ENCODE results near the gene CATSPER3.

Gene CATSPER3

DNA sequence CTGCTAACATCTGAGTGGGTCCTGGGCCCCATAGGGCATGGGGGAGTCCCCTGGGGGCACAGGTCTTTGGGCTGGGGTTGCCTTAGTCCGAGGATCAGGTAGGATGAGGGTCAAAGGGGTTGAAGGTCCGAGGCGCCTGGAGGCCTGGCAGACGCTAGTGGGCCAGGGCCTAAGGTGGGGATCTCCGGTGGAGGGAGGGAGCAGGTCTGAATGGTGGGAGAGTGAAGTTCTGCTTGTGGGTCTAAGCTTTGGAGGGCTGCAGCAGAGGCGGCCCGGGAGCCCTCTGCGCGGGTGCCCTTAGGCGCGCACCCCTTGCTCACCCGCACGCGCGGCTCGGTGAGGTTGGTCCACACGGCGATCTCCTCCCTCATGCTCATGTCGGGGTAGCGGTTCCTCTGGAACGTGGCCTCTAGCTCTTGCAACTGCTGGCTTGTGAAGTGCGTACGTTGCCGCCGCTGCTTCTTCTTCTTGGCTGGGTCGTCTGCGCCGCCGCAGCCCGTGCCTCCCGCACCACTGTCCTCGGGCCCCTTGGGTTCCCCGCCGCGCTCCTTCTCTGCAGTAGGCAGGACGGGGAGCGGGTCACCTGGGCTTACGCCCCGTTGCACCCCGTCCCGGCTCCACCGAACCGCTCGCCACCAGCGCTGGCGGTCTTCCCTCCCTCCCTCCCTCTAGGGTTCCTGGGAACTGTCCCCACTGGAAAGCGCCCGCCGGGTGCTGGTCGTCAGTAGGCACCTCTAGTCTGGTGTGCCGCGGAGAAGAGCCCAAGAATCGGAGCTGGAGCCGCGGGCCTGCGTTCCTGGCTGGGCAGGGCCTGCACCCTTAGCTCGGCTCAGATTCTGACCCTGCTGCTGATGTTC lies 63.5 kb downstream of the CATSPER3 start:
- DNase-seq = peak; percentile 27

DNA sequence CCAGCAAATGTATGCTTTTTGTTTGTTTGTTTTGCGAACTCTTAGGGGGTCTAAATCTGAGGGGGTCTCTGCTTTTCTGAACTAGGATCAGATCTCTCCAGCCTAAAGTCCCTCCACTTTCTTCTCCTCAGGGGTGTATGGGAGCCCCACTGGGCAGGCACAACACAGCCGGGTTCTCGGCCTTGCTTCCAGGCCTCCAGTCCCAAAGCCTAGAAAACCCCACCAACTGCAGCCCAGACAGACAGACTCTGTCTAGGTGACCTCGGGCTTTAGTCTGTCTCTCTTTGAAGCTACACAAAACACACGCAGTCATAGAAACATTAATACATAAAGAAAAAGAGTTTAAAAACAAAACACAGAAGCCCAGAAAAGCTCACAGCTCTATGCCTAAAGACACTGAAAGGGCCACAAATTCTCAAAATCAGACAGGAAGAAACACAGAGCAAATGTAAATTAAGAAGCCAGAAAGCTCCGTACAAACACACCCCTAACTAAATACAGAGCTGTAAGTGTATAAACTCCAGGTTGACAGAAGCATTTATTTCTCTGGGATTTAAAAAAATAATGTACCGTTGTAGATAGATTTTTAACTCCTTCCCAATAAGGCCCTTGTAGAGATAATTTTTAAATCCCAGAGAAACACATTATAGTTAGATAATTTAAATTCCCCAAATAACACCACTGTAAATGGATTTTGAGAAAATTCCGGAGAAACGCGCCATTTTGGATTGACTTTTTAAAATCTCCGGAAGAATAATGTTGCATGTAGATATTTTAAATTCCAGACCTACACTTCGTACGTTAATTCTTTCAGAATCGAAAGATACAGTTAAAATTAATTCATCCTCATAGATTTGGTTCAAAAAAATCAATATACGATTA lies 64.3 kb downstream of the CATSPER3 start:
- peak; percentile 26 for DNase-seq

DNA sequence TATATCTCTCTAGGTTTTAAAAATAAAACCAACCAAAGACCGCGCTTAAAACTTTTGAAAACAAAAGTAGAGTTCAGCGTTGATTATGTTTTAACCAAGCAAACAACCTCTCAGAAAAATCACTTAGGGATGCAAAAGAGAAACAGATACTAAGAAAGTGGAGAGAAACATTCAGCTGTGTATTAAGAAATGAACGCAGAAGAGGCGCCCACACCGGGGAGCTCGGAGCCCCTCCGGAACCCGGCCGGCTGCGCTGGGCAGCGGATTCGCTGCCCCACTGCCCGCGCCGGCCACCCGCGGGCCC lies 64.9 kb downstream of the CATSPER3 start:
- no peak for DNase-seq

DNA sequence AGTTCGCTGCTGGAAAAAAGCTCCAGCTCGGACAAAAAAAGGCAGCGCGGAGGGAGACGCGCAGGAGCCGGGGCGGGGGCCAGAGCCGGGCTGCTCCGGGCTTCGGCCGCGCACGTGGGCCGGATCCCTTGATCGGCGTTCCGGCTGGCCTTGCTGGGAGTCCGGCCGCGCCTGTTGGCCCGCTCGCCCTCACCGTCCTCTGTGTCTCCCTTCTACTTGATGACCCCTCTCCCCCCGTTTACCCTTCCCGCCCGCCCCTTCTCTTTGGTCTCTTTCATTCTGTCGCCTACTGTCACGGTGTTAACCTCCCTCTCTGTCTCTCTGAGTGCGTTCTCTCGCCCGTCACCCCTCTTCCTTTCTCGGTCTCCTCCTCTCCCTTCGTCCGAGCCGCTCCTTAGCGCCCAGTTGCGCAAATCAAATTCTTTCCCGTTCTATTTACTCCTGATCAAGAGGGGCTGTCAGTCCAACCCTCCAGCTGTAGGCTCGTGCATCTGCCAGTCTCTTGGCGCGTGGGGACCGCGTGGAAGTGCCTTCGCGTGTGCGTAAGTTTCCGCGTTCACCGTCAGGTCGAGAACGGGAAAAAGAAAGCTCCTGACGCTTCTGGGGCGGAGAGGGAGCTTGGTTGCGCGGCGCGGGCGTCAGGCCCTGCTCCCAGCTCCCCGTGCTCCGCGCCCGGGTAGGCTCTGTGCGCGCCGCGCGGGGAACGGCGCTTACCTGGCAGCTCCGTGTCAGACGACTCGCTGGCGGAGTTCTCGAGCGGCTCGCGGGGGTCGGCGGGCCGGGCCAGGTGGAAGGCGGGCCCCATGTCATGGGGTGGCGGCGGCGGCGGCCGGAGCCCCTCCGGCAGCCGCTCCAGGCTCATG lies 65.5 kb downstream of the CATSPER3 start:
- peak; percentile 50 for DNase-seq

DNA sequence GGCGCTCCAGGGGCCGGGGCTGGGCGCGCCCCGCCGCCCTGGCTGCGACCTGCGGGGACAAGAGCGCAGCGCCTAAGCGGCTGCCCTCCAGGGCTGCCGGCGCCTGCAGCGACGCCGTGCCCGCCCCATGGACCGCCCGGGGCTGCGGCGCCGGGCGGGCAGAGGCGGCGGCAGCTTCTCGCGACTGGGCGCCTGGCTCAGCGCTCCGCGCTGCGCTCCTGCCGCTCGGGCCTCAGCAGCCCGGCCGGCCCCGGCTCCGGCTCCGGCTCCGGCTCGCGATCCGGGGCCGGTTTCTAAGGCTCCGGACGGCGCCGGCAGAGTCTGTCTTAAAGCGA lies 66.2 kb downstream of the CATSPER3 start, which contains the start of gene PITX1:
Gene PITX1 (minus strand): TSS at position 328 of the 335 bp plus-strand sequence. CDS start 347 bp downstream, outside the sequence.
- no peak for DNase-seq

DNA sequence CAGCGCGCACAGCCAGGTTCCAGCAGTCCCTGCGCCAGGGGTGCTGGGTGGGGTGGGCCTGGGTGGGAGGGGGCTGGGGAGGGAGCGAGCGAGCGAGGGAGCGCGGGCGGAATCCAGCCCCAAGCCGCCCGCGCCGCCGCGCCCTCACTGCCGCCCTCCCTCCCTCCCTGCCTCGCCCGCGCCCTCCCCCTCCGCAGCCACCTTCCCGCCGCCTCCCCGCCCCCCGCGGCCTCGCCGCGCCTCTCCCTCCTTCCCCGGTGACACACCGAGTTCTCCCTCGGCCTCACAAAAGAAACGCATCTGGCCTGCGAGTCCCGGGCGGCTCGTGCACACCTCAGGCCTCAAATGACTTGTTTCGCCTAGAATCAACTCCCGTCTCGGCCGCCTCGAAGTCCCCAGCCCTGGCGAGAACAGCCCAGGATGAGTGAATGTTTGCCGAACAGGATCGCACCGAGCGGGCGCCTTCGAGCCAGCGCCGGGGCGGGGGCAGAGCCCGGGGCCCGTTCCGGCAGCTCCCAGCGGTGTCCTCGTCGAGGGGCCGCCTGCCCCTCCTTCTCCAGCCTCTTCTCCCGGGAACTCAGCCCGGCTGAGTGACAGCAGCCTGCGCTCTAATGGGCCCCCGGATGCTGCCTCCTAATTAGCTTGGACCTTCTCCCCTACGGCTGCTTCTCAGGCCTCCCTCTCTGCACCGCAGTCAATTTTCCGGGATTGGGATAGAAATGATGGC lies 66.7 kb downstream of the CATSPER3 start:
- peak; percentile 81 for DNase-seq

DNA sequence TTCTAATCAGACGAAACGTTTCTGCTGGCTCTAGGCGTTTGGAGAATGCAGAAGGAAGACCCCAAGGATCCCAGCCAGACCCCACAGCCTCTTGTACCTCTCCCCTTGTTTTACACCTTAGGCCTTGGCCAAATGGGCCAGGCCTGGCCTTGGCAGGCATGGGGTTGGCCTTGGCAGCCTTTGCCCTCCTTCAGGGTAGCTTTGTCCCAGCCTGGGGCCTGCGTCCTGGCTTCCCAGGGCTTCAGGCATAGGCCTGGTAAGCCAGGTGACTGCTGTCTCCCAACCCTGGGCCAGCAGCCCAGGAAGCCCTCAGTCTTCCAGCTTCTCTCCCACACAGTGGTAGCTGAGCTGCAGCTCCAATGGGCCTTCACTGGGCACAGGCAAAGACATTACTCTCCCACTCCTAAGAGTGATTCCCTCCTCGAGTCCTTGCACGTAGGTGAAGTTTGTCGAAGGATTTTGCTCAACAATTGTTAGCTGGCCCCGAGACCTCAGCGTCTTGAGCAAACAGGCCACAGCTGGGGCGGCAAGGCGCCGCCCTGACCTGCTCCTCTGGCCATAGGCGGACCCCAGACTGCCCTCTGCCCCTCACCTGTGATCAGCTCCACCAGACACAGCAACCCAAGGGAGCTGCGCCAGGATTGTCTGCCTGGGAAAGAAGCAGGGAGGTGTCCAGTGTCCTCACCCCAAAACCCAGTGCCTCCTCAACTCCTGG lies 67.4 kb downstream of the CATSPER3 start:
- no peak for DNase-seq

DNA sequence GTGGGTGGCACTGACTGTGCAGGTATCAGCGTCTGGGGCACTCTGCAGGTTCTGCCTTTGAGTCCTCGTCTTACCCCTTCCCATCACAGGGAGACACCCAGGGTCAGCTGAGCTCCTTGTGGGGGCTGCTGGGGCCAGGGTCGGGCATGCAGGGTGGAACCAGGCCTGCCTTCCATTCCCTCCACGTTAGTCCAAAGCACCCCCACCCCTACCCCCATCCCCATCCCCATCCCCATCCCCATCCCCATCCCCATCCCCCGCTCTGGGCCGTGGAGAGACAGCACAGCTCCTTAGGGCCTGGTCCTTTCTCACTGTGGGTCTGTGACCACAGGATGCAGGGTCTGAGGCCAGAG lies 67.9 kb downstream of the CATSPER3 start:
- no peak for DNase-seq

DNA sequence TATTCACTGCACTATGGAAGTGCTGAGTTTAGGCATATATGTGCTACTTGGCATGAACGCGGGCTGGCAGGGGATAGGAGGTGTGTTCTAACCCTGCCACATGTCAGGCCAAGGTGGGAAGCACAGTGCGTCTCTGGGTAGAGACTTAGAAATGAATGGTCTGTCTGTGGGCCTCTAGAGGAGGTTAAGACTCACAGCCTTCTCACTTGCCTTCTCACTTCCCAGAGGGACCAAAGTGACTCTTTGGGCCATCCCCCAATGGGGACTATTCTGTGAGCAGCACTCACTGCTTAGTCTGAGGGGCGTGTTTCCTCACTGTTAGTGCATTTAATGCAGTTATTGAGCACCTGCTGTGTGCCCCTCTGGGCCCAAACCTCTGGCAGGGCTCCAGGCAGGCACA lies 68.7 kb downstream of the CATSPER3 start:
- no peak for DNase-seq

DNA sequence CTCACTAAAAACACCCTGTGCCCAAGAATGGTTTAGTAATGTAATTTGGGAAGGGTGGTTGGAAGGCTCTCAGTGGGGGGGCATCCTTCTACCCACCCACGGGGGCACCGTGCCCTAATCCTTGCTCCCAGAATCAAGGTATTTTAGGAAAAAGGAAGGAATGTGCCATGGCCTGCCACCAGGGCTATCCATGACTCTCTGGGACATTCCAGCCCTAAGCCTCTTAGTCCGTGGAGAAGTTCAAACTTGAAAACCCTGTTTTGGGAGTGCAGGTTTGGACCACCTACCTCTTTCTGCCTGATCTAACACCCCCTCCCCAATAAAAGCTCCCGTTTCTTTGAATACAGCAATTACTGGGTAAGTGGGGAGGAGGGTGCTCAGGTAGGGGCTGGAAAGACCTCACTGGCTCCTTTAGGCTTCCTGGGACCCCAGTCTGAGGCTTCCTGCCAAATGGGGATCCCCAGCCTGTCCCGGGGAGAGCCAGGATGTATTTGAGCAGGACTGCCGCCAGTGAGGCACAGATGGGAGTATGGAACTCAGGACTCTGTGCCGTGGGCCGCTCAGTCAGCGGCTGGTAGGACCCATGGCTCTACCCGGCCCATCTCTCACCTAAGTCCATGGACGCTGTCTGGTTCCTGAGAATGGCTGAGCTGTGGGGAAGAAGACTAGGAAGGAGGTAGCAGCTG lies 70.0 kb downstream of the CATSPER3 start:
- no peak for DNase-seq

DNA sequence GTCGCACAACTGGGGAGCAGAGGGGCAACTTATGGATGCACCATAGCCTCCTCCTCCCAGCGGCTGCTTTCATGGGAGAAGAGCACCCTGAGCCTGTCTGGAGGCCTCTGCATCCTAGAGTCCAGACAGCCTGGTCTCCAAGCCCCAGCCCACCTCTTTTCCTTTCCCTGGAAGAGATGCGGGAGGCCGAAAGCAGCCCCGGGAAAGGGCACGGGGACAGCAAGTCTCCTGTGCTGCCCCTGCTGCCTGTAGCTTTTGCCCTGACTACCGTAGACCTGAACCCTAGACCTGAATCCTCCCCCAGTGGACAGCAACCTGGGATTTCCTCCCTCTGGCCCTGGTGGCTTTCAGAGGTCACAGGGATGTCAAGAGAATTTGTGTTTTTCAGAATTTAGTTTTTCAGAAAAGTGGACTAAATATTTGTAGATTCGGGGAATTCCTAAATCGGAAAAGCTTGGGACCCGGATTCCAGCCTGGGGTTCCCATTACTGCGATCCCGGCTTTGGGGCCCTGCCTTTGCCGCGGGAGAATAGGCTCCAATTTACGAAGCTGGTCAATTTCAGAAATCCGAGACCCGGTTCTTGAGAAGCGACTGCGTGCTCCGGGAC lies 70.6 kb downstream of the CATSPER3 start:
- DNase-seq = no peak

DNA sequence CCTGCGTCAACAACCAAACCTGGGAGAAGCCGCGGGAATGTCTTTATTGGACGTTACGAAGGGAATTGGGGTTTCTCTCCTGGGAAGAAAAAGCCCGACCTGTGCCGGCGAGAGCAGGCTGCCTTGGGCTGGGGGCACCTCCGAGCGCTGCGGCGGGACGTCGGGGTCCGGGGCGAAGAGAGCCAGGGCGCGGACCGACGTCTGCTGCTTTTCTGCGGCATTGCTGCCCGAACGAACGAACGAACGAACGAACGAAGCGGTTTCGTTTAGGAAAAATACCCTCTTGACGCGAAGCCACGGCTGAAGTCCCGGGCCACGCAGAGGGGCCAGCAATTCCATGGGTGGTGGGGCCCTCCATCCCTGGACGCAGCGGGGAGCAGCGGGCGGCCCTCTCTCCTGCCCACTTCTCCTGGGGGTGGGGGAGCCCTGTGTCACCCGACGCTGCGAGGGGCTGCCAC lies 71.1 kb downstream of the CATSPER3 start:
- no peak for DNase-seq

DNA sequence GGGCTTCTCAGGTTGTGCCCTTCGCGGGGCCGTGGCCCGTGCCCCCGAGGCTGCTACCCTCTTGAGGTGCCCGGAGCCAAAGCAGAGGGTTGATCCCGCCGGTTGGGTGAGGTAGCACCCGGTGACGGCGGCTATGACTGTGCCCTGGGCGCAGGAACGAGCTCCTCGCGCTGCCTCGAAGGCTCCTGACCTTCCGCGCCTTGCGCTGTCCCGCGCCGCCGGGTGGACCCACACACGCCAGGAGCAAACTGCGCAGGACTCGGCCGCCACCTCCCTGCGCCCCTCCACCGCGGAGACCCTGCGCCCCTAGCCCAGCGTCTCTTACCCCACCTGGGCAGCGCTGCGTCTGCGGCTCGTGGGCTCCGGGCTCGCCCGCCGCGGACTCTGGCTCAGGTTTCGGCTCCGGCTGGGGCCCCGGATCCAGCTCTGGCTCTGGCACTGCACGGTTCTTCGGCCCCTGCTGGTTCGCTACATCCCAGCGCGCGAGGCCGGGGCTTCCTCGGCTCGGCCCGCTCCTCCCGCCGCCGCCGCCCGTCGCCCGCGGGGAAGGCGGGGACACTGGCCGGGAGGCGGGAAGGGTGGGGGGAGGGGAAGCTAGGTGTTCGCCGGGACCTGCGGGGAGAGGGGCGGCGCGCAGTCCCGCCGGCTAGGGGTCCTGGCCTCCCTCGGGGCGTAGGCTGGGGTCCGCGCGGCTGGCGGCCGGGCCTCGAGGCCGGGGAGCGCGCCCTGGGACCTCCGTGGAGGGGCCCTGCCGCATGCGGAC lies 71.7 kb downstream of the CATSPER3 start:
- no peak for DNase-seq

DNA sequence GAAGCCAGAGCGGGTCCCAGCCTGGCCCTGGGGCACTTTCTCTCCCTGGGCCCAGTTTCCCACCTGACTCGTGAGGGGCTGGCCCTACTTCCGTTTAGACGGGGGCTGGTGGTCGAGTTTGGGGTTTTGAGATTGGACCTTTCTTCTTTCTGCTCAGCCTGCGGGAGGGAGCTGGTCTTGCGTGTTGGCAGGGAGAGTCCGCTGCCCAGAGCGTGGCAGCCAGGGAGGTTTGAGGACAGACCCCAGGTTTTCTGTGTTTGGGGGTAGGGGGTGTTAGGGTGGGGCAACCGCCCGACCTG lies 72.3 kb downstream of the CATSPER3 start:
- DNase-seq = no peak

DNA sequence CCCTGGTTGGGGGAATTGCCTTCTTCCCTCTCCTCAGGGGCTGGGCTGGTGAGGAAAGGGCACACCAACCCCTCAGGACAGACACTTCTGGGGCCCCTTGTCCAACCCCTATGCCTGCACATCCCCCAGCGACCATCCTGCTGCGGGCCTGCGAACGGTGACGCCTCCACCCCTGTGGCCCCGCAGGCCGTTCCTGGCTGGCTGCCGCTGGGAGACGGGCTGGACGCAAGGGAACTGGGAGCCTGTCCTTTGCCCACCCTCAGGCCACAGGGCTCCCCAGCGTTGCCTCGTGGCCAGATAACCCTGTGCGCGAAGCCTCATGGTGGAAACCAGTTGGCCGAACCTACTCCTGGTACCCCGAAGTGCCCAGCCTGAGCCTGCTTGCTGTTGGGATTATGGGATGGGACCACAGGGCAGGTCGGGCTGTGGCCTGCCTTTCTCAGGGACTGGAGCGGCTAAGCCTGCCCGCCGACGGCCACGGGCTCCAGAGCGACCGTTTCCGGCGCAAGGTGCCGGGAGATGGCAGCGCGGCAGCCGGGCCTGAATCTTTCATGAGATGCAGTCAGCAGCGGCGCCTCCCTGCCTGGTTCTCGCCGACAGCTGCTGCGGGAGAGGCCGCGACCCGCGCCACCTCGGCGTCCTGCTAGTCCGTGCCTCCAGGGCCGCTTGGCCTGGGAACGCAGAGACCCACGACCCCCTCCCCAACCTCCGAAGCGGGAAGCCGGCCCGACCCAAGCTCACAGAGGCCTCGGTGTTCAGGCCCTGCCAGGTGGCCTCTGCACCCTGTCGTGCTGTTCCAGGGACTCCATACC lies 72.8 kb downstream of the CATSPER3 start:
- no peak for DNase-seq

DNA sequence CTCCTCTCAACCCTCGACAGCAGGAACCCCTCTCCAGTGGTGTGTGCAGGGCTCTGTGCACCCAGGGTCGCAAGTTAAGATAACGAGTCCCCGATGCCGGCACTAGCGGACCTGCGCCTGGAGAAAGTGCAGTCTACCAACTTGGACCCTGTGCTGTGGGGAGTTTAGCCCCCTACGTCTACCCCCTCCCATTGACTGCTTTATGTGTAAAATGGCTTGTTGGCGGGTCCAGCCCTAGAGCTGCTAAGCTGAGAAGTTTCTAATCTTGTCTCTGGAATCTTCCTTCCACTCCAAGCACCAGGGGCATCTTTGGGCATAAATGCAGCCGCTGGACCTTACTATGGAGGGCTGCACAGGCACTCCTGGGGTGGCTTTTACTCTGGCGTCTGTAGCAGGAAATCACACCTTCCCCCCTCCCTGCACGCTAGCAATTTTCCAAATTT lies 73.5 kb downstream of the CATSPER3 start:
- no peak for DNase-seq

DNA sequence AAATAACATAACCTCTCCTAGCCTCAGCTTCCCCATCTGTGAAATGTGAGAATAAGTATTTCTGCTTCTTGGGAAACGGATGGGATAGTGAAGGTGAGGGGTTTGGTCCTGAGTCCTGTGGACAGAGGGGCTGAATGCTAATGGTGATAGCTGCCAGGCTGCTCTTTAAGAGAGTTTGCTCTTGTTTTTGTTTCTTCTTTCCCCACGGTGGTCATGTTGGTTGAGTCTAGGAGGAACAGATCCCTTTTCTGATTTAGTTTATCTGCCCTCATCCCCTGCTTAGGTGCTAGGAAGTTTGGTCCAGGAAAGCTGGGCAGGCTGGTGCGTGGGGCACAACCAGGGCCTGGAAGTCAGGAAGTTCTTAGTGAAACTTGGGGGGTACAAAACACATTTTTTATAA lies 74.0 kb downstream of the CATSPER3 start:
- DNase-seq = no peak

DNA sequence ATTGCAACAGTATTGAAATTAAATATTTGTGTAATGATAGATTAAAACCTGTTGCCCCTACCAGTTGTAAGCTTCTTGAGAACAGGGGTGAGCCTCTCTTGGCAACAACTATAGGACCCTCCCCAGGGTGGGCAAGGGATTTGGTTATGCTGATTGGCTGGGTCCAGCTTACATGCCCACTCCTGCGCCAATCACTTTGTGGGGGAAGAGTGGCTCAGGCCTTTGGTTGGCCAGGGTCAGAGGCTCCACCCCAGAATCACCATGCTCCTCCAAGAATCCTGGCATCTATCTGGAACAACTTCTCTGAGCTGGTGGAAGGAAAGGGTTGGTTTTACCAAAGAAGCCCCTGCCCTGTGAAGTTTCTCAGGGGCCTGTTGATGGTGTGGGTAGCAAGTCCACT lies 74.9 kb downstream of the CATSPER3 start:
- DNase-seq = no peak

DNA sequence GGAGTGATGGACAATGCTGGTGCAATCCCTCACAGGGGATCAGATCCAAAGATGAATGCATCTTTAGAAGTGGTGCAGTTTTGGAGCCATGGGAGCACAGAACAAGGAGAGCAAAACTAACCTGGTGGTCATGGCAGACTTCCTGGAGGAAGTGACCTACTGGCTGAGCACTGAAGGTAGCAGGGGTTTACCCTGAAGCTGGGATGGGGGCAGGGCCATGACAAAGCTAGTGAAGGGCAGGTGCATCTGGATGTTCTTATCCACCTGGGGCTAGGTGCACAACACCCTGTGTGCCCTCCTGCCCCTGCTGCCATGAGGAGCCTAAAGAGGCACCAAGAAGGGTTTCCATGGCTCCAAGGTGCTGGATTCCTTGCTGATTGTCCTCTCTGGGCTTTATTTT lies 77.8 kb downstream of the CATSPER3 start:
- DNase-seq = no peak

Measured in fibroblast of skin of right quadriceps (primary cell).